Mesothelial cell of epicardium (in vitro differentiated cells): ENCODE results near the gene TLR3. TPM values are rescaled to one million over a fixed set of nuclear protein-coding genes. Genes with fewer than 3 reads are reported as not detected.

Experiments
- DNase-seq, 2 experiments: peaks; one replicate each; pipeline ENCODE4 v3.0.0; 2021; ENCODE audit warnings: low spot score in 2 of 2; ENCODE audit not compliant: unreplicated experiment in 2 of 2
- H3K27ac Mint-ChIP-seq: 2 replicates; pipeline ENCODE4 v1.8.0; 2021; ENCODE audit warnings: mixed read lengths
- H3K27me3 Mint-ChIP-seq: 2 replicates; pipeline ENCODE4 v1.8.0; 2021; ENCODE audit warnings: low read depth, mixed read lengths
- H3K36me3 Mint-ChIP-seq: 2 replicates; pipeline ENCODE4 v1.8.0; 2021; ENCODE audit warnings: mixed read lengths
- H3K4me1 Mint-ChIP-seq: 2 replicates; pipeline ENCODE4 v1.8.0; 2021; ENCODE audit warnings: mixed read lengths
- H3K4me3 Mint-ChIP-seq: 2 replicates; pipeline ENCODE4 v1.8.0; 2021; ENCODE audit warnings: mild to moderate bottlenecking, moderate library complexity, mixed read lengths
- H3K9me3 Mint-ChIP-seq: 2 replicates; pipeline ENCODE4 v1.8.0; 2021; ENCODE audit warnings: mixed read lengths
- CTCF ChIP-seq: fragments of 200-600 bp; sonication (generic); IDR thresholded peaks from one replicate; pipeline ENCODE4 v1.5.0; 2021; ENCODE audit warnings: antibody characterized with exemption; ENCODE audit not compliant: unreplicated experiment
- total RNA-seq: library from RNA; stranded (reverse); gene quantifications from 3 replicates; pipeline ENCODE4 v1.2.1, GENCODE V29; 2021

The TLR3 gene
- total RNA-seq: 9.1 to 9.3 TPM (median 9.2 TPM) in 3 replicates

GRCh38 chr4:186068581-186069348, at the start of gene TLR3:
Gene TLR3, plus strand, starts transcription at chr4:186069156. Its CDS starts 7,464 bp downstream, at chr4:186076620.
- H3K27ac Mint-ChIP-seq: peak within 1 kb of the TSS; percentile 80
- no peak for TF ChIP-seq CTCF
- H3K27me3 Mint-ChIP-seq: no peaks in the 10 kb centered on the region
- H3K36me3 Mint-ChIP-seq: peaks cover 7% of the 10 kb centered on the region
- peaks cover 6% of the 10 kb centered on the region for H3K9me3 Mint-ChIP-seq
- peaks cover 19% of the 10 kb centered on the region for H3K4me1 Mint-ChIP-seq
- no peak for DNase-seq
- H3K4me3 Mint-ChIP-seq: peak within 1 kb of the TSS; percentile 62

GRCh38 chr4:186019269-186019668, 49.7 kb upstream of the TLR3 start:
- TF ChIP-seq CTCF: no peak
- Mint-ChIP-seq H3K36me3 (no peaks in the 10 kb centered on the region), H3K27ac (no peak overlapping the region), H3K27me3 (peaks cover 4% of the 10 kb centered on the region), H3K9me3 (peaks cover 14% of the 10 kb centered on the region), H3K4me3 (no peak overlapping the region), H3K4me1 (peaks cover 17% of the 10 kb centered on the region)
- DNase-seq: no peak

GRCh38 chr4:186020106-186020792, 48.7 kb upstream of the TLR3 start:
- DNase-seq: no peak
- H3K4me3 Mint-ChIP-seq: no peak overlapping the region
- peaks cover 17% of the 10 kb centered on the region for H3K4me1 Mint-ChIP-seq
- no peaks in the 10 kb centered on the region for H3K36me3 Mint-ChIP-seq
- no peak overlapping the region for H3K27ac Mint-ChIP-seq
- H3K27me3 Mint-ChIP-seq: peaks cover 4% of the 10 kb centered on the region
- no peak for TF ChIP-seq CTCF
- H3K9me3 Mint-ChIP-seq: peaks cover 12% of the 10 kb centered on the region

- H3K4me3 Mint-ChIP-seq: peak overlapping the region; percentile 26
- TF ChIP-seq CTCF: no peak
- no peaks in the 10 kb centered on the region for H3K36me3 Mint-ChIP-seq
- H3K4me1 Mint-ChIP-seq: peaks cover 18% of the 10 kb centered on the region
- H3K27ac Mint-ChIP-seq: no peak overlapping the region
- DNase-seq: no peak
- peaks cover 4% of the 10 kb centered on the region for H3K27me3 Mint-ChIP-seq
- peaks cover 9% of the 10 kb centered on the region for H3K9me3 Mint-ChIP-seq
These were observed 48.1 kb upstream of the TLR3 start for GRCh38 chr4:186020793-186021407.

- Mint-ChIP-seq H3K27ac (no peak overlapping the region), H3K4me1 (peaks cover 18% of the 10 kb centered on the region), H3K27me3 (peaks cover 4% of the 10 kb centered on the region), H3K36me3 (no peaks in the 10 kb centered on the region), H3K9me3 (peaks cover 9% of the 10 kb centered on the region), H3K4me3 (peak overlapping the region; percentile 26)
- peak in 1 of 2 experiments; percentile 48 for DNase-seq
- TF ChIP-seq CTCF: peak; percentile 55
These were observed 47.3 kb upstream of the TLR3 start for GRCh38 chr4:186021461-186022167.
